ENCODE measurements around the gene OLFML2A.

The OLFML2A gene

DNA sequence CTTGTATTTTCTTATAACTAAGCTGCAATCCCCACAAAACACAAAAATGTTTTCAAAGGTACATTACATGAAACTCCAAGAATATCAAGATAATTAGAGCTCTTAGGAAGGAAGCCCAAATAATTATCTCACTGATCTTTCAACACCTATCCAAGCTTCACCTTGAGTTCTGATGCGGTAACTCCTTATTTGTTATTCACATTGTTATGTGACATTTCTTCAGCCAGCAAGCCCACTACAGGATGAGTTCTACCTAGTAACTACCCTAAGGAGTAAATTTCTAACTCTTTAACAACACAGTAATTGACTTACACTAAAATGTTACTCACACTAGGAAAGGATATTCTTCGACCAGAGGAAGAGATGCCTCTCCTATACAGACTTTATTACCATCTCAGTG, 15.7 kb upstream of the OLFML2A start:
- H3K27me3 ChIP-seq (ENCODE audit: insufficient read depth, low read length), result no peaks in the 10 kb centered on the region
- H3K4me3 ChIP-seq (ENCODE audit: low read length), result peak overlapping the region; percentile 60
- peaks cover 80% of the 10 kb centered on the region for H3K4me1 ChIP-seq (ENCODE audit: insufficient read depth, low read length)
- no peaks in the 10 kb centered on the region for H3K36me3 ChIP-seq (ENCODE audit: insufficient read depth, low read depth, low read length)
- no peaks in the 10 kb centered on the region for H3K9me3 ChIP-seq (ENCODE audit: insufficient read depth, low read depth, low read length)
- H3K27ac ChIP-seq (ENCODE audit: low read length), result peak overlapping the region; percentile 63
- peak overlapping the region; percentile 70; the same call in 1 of the 2 replicates for H3K9ac ChIP-seq (ENCODE audit: low read depth, low read length)

DNA sequence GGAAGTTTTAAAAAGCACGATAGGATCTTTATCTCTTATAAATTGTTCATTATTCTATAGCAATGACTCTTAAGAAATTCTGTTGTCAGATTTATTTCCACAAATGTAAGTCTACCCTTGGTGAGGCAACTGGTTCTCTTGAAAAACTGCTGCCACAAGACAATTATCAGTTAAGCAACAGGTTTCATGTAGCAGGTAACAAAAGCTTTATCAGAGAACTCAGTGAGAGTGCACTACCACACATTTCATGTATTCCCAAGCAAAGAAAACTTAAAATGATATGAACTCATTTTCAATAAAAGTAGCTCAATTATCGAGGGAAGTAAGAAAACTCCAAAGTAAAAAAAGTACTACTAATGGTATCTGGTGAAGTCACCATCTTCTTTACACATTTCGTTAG, 15.2 kb upstream of the OLFML2A start:
- peak overlapping the region; percentile 63 for H3K27ac ChIP-seq (ENCODE audit: low read length)

DNA sequence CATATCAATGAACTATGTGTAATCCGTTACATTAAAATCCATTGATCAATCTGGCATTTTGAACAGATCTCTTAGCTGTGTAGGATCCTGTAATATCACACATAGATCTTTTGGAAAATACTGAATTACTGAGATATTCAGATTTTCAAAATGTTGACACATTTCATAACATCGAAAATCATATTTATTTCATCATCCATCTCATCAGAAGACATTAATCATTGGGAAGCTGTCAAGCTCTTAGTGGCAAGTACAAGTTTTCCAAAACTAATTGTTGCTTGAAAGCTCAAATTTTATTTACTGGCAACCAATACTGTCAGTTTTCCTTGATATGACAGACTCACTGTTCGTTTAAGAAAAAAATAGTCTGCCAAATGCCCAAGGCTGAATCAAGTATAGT, 14.3 kb upstream of the OLFML2A start:
- peaks cover 81% of the 10 kb centered on the region for H3K4me1 ChIP-seq (ENCODE audit: insufficient read depth, low read length)

More for the DNA sequence above, 15.2 kb upstream of the OLFML2A start:
- H3K9ac ChIP-seq (ENCODE audit: low read depth, low read length), result peak overlapping the region; percentile 70; the same call in 1 of the 2 replicates
- peaks cover 80% of the 10 kb centered on the region for H3K4me1 ChIP-seq (ENCODE audit: insufficient read depth, low read length)
- H3K9me3 ChIP-seq (ENCODE audit: insufficient read depth, low read depth, low read length), result no peaks in the 10 kb centered on the region
- H3K4me3 ChIP-seq (ENCODE audit: low read length), result peak overlapping the region; percentile 60
- H3K36me3 ChIP-seq (ENCODE audit: insufficient read depth, low read depth, low read length), result no peaks in the 10 kb centered on the region
- no peaks in the 10 kb centered on the region for H3K27me3 ChIP-seq (ENCODE audit: insufficient read depth, low read length)

DNA sequence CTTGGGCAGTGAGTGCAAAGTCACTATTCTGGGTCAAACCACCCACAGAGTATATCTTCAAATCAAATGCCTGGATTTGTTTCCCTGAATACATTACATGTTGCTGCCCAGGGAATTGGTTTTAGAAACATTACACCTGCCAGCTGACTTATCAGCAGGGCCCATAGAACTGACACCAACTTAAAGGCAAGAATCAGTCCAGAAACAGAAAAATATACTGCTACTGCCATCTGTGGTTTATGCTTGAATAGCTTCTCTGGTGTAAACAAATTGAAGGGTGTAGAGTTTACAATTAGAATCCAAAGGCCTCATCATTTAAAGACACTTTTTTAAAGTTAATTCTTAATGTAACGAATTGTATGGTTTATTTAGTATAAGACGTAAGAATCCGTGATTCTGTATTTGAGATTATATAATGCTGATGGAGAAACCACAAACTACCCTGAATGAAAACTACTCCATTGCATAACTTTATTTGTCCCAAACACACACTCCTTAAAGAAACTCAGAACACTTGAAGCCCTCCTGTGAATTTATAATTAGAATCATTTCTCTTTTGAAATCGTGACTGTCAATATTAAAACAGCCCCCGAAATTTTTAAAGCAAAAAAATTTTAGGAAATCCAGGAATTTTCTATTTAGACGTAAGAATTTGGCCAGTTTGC, 12.0 kb upstream of the OLFML2A start:
- Histone ChIP-seq H3K4me3 (ENCODE audit: low read length) (peak overlapping the region; percentile 71), H3K27ac (ENCODE audit: low read length) (no peak overlapping the region), H3K9me3 (ENCODE audit: insufficient read depth, low read depth, low read length) (no peaks in the 10 kb centered on the region), H3K27me3 (ENCODE audit: insufficient read depth, low read length) (peaks cover 22% of the 10 kb centered on the region), H3K36me3 (ENCODE audit: insufficient read depth, low read depth, low read length) (no peaks in the 10 kb centered on the region), H3K9ac (ENCODE audit: low read depth, low read length) (peak overlapping the region; percentile 68; the same call in 1 of the 2 replicates), H3K4me1 (ENCODE audit: insufficient read depth, low read length) (peaks cover 80% of the 10 kb centered on the region; the same call in 1 of the 2 replicates)

More for the DNA sequence above, 14.3 kb upstream of the OLFML2A start:
- peaks cover 8% of the 10 kb centered on the region for H3K27me3 ChIP-seq (ENCODE audit: insufficient read depth, low read length)
- no peaks in the 10 kb centered on the region for H3K9me3 ChIP-seq (ENCODE audit: insufficient read depth, low read depth, low read length)
- no peaks in the 10 kb centered on the region for H3K36me3 ChIP-seq (ENCODE audit: insufficient read depth, low read depth, low read length)
- H3K9ac ChIP-seq (ENCODE audit: low read depth, low read length), result peak overlapping the region; percentile 48; the same call in 1 of the 2 replicates
- H3K27ac ChIP-seq (ENCODE audit: low read length), result peak overlapping the region; percentile 34
- no peak overlapping the region for H3K4me3 ChIP-seq (ENCODE audit: low read length)

DNA sequence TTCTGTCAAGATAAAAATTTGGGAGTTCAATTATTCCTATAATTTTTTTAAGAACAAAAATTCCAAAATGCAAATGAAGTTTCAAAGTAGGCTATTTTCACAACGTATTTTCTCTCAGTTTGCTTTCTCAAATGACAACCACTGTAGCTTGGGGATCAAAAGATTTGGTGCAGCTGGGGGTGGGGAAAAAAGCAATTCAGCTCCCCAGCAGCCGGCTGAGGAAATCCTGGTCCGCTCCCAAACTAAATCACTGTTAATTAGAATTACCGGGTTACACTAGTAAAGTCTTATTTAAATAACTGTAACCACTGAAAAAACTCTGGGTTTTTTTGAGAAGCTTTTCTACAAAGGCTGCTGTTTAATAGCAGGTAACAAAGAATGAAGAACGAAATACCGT, 11.5 kb upstream of the OLFML2A start:
- H3K27ac ChIP-seq (ENCODE audit: low read length), result no peak overlapping the region
- no peaks in the 10 kb centered on the region for H3K36me3 ChIP-seq (ENCODE audit: insufficient read depth, low read depth, low read length)
- H3K9me3 ChIP-seq (ENCODE audit: insufficient read depth, low read depth, low read length), result no peaks in the 10 kb centered on the region
- H3K9ac ChIP-seq (ENCODE audit: low read depth, low read length), result peak overlapping the region; percentile 68; the same call in 1 of the 2 replicates
- H3K4me3 ChIP-seq (ENCODE audit: low read length), result peak overlapping the region; percentile 71
- H3K4me1 ChIP-seq (ENCODE audit: insufficient read depth, low read length), result peaks cover 77% of the 10 kb centered on the region; the same call in 1 of the 2 replicates
- peaks cover 22% of the 10 kb centered on the region for H3K27me3 ChIP-seq (ENCODE audit: insufficient read depth, low read length)

DNA sequence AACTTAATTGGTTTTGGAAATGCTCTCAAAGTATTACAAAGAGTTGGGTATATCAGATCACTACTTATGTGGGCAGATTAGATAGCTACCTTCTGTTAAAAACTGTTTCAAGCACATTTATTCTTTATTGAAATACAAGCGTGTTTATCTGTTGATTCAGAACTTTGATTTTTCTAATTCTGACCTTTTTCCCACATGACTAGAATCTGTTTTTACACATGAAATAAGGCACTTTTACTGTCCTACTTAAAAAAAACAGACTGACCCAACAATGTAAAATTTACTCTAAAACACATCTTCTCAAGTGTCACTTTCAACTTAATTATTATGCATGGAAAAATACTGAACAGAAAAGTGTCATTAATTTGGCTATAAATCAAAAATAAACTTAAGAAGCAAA, 10.6 kb upstream of the OLFML2A start:
- H3K27me3 ChIP-seq (ENCODE audit: insufficient read depth, low read length), result peaks cover 22% of the 10 kb centered on the region
- no peaks in the 10 kb centered on the region for H3K9me3 ChIP-seq (ENCODE audit: insufficient read depth, low read depth, low read length)
- peak overlapping the region; percentile 71 for H3K4me3 ChIP-seq (ENCODE audit: low read length)
- no peak overlapping the region for H3K27ac ChIP-seq (ENCODE audit: low read length)
- H3K36me3 ChIP-seq (ENCODE audit: insufficient read depth, low read depth, low read length), result no peaks in the 10 kb centered on the region
- peaks cover 71% of the 10 kb centered on the region; the same call in 1 of the 2 replicates for H3K4me1 ChIP-seq (ENCODE audit: insufficient read depth, low read length)
- peak overlapping the region; percentile 68; the same call in 1 of the 2 replicates for H3K9ac ChIP-seq (ENCODE audit: low read depth, low read length)

DNA sequence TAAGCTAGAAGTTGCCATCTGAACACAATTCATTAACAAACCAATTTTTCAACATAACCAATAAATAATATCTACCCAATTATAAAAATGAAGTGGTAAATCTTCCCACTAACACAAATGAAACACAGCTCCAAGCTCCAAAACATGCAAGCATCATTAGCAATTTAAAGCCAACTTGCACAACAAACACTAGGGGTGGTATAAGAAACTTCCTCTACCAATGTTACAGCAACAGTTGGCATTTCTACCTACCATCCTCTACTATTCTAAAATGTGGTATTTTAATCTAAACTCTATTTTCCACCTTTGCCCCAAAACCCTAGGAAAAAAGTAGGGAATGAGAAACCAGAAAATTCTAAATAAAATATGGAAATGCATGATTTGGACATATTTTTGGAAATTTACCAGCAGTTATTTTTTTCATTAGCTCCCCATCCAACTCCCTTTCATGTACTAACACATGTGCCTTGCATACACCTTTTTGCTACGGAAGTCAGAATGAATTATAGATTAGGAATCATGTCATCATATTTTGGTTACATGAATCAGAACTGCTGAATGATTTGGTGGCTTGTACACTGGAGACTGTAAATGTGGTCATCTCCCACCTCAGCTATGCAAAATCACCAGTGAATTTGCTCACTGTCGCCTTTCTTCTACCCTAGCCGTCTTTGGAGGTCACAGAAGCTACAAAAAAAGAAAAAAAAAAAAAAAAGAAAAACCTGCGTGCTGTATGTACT, 9.9 kb upstream of the OLFML2A start:
- Histone ChIP-seq H3K9me3 (ENCODE audit: insufficient read depth, low read depth, low read length) (no peaks in the 10 kb centered on the region), H3K36me3 (ENCODE audit: insufficient read depth, low read depth, low read length) (no peaks in the 10 kb centered on the region), H3K27ac (ENCODE audit: low read length) (no peak overlapping the region), H3K9ac (ENCODE audit: low read depth, low read length) (peak overlapping the region; percentile 68; the same call in 1 of the 2 replicates), H3K27me3 (ENCODE audit: insufficient read depth, low read length) (peaks cover 22% of the 10 kb centered on the region), H3K4me3 (ENCODE audit: low read length) (peak overlapping the region; percentile 71), H3K4me1 (ENCODE audit: insufficient read depth, low read length) (peaks cover 65% of the 10 kb centered on the region; the same call in 1 of the 2 replicates)

DNA sequence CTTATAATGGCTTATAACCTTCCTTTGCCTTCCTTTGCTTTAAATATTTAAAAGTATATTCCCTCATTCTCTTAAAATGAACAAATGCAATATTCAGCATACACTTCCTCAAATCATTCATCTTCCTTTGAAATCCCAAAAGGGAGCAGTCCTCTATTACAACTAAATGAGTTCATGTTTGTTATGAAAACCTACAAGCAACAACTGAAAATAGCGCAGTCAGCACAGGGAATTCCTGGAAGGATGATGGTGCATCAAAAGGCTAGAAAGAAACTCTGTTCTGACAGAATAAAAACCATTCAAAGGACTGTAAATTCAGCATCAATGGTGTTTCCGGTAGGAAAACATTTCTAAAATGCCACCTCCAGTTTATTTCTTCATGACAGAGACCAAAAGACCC, 9.1 kb upstream of the OLFML2A start:
- no peaks in the 10 kb centered on the region for H3K9me3 ChIP-seq (ENCODE audit: insufficient read depth, low read depth, low read length)
- peak overlapping the region; percentile 71 for H3K4me3 ChIP-seq (ENCODE audit: low read length)
- H3K9ac ChIP-seq (ENCODE audit: low read depth, low read length), result peak overlapping the region; percentile 4; the same call in 1 of the 2 replicates
- peaks cover 29% of the 10 kb centered on the region for H3K27me3 ChIP-seq (ENCODE audit: insufficient read depth, low read length)
- H3K36me3 ChIP-seq (ENCODE audit: insufficient read depth, low read depth, low read length), result no peaks in the 10 kb centered on the region
- no peak overlapping the region for H3K27ac ChIP-seq (ENCODE audit: low read length)
- H3K4me1 ChIP-seq (ENCODE audit: insufficient read depth, low read length), result peaks cover 60% of the 10 kb centered on the region; the same call in 1 of the 2 replicates

DNA sequence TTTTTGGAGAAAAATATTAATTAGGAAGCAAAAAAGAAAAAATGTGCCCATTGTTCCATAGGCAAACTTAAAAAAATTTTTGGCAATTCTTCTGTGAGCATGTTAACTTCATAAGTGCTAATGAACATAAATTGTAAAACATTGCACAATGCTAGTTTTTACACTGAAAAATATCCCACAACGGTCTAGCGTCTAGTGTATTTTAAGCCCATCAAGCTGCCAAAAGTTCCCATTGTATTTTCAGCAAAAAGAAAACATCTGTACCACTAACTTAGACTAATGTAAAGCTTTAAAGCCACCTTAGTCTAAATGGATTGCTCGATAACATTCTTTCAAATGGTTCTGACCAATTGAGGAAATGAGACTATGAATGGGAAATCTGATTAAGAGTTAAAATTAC, 8.6 kb upstream of the OLFML2A start:
- H3K36me3 ChIP-seq (ENCODE audit: insufficient read depth, low read depth, low read length), result no peaks in the 10 kb centered on the region
- H3K27me3 ChIP-seq (ENCODE audit: insufficient read depth, low read length), result peaks cover 30% of the 10 kb centered on the region
- H3K27ac ChIP-seq (ENCODE audit: low read length), result no peak overlapping the region
- H3K4me3 ChIP-seq (ENCODE audit: low read length), result peak overlapping the region; percentile 71
- peak overlapping the region; percentile 82; the same call in 1 of the 2 replicates for H3K9ac ChIP-seq (ENCODE audit: low read depth, low read length)
- H3K4me1 ChIP-seq (ENCODE audit: insufficient read depth, low read length), result peaks cover 55% of the 10 kb centered on the region; the same call in 1 of the 2 replicates
- no peaks in the 10 kb centered on the region for H3K9me3 ChIP-seq (ENCODE audit: insufficient read depth, low read depth, low read length)

DNA sequence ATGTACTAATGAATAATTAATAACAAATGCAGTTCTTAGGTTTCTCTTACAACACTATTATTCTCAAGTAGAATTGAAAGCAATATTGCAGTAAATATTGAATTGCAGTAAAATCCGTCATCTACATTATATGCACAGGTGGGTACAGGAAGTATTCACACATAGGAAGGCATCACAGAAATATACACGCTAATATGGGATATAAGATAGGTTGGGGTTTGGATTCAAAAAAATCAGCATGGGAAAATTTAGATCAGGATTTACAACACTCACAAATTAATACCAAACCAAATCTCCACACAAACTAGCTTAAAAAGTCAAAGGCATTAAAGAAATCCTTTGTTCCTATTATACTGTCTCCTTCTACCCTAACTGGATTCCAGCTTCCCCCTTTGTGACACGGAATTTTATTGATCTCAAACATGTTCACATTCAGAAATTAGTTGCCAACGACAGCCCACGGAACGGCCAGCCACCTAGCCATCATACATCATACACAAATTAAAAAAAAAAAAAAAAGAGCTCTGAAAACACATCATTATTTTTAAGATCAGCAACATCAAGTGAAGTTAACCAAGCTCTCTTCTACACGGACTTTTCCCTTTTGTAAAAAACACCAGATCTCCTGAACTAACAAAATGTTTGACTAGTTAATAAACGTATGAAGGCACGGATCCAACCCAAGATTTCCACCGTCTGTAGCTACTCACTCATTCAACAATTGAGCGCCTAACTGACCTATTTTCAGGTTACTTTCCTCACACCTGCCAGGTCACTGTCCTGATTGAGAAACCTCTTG, 8.0 kb upstream of the OLFML2A start:
- peak overlapping the region; percentile 82; the same call in 1 of the 2 replicates for H3K9ac ChIP-seq (ENCODE audit: low read depth, low read length)
- H3K4me1 ChIP-seq (ENCODE audit: insufficient read depth, low read length), result peaks cover 52% of the 10 kb centered on the region; the same call in 1 of the 2 replicates
- peaks cover 37% of the 10 kb centered on the region for H3K27me3 ChIP-seq (ENCODE audit: insufficient read depth, low read length)
- peak overlapping the region; percentile 71 for H3K4me3 ChIP-seq (ENCODE audit: low read length)
- H3K9me3 ChIP-seq (ENCODE audit: insufficient read depth, low read depth, low read length), result no peaks in the 10 kb centered on the region
- H3K27ac ChIP-seq (ENCODE audit: low read length), result no peak overlapping the region
- H3K36me3 ChIP-seq (ENCODE audit: insufficient read depth, low read depth, low read length), result no peaks in the 10 kb centered on the region
